ENCODE measurements around the gene PHAF1.

The PHAF1 gene

GRCh38 chr16:67128417-67128816 is 18.7 kb downstream of the PHAF1 start:
- DNase-seq (ENCODE audit: low read depth): no peak
- no peak for TF ChIP-seq CTCF (conservative IDR thresholded peaks at IDR 0.05; ENCODE audit: low read depth, low read length)
- no peak overlapping the region for H3K4me3 ChIP-seq (ENCODE audit: low read depth, low read length)

DNA sequence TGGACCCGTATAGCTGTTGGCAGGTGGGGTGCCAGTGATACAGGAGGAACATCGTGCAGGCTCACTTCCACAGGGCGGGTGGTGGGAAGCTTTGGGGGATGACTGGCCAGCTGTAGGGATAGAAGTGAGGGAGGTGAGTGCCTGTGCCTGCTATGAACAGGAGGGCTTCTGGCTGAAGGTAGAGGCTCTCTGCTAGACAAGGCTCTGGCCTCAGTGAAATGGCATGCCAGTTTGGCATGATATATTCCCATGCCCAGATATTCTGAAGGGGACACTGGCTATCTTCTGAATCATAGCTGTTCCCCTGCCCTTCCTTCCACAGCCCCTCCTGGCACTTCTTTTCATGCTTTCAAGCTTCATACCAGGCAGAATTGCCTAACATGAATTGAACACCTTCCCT is 19.1 kb downstream of the PHAF1 start:
- no peak overlapping the region for H3K4me3 ChIP-seq (ENCODE audit: low read depth, low read length)
- no peak for TF ChIP-seq CTCF (conservative IDR thresholded peaks at IDR 0.05; ENCODE audit: low read depth, low read length)
- DNase-seq (ENCODE audit: low read depth): no peak

GRCh38 chr16:67129422-67129821 is 19.7 kb downstream of the PHAF1 start:
- no peak overlapping the region for H3K4me3 ChIP-seq (ENCODE audit: low read depth, low read length)
- TF ChIP-seq CTCF (conservative IDR thresholded peaks at IDR 0.05; ENCODE audit: low read depth, low read length): no peak
- no peak for DNase-seq (ENCODE audit: low read depth)

DNA sequence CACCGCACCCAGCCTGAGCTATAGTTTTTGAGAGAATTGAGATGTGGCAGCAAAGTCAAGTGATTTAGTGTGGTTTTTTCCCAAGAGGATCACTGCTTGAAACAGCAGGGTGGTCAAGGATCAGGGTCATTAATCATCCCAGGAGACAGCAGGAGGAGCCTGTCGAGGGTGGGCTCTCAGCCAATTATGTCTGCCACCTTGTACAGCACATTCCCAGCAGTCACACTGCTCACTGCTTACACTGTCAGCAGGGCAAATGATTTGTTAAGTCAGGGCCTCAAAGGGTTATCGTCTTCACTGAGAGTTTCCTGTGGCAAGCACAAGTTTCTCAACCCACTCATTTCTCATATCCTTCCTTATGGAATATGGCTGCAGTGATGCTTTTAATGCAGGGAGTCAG is 27.9 kb downstream of the PHAF1 start:
- no peak for TF ChIP-seq CTCF (conservative IDR thresholded peaks at IDR 0.05; ENCODE audit: low read depth, low read length)
- DNase-seq (ENCODE audit: low read depth): peak; percentile 23
- H3K4me3 ChIP-seq (ENCODE audit: low read depth, low read length): no peak overlapping the region

- DNase-seq (ENCODE audit: low read depth): no peak
- TF ChIP-seq CTCF (conservative IDR thresholded peaks at IDR 0.05; ENCODE audit: low read depth, low read length): no peak
- no peak overlapping the region for H3K4me3 ChIP-seq (ENCODE audit: low read depth, low read length)
These were observed 31.6 kb downstream of the PHAF1 start for GRCh38 chr16:67141391-67141790.

DNA sequence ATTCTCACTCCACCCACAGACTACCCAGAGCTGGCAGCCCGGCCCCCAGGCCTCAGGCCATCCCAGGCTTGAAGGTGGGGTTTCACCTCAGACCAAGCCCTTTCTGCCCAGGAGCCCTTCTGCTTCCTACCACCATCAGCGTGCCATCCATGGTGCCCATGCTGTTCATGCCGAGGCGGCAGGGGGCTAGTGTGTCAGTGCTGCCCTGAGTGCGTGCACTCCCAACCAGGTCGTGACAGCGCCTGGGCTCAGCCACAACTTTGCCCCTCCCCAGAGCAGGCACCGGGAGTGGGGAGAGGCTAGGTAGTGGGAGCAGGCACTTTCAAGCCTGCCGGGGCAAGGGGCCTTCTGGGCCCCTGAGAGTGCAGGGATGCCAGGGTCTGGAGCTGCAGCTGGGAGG is 32.6 kb downstream of the PHAF1 start:
- no peak for TF ChIP-seq CTCF (conservative IDR thresholded peaks at IDR 0.05; ENCODE audit: low read depth, low read length)
- no peak for DNase-seq (ENCODE audit: low read depth)
- H3K4me3 ChIP-seq (ENCODE audit: low read depth, low read length): no peak overlapping the region

DNA sequence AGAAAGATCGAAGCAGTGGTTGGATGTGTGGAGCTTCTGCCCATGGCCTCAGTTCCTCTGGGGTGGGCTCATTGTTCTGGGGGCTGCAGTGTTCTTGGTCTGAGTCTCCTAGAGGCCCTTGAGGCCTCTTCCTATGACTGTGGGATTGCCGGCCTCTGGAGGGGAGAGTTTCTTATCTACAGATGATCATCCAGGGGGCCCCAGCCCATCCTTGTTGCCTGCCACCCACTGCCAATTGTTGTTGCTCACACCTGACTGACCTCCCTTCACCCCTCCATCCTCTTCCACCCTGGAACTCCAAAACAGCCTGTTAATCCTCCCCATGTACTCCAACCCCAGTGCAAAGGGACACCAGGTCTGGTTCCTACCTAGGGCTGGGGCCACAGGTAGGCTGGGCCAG is 35.2 kb downstream of the PHAF1 start:
- DNase-seq (ENCODE audit: low read depth): no peak
- no peak overlapping the region for H3K4me3 ChIP-seq (ENCODE audit: low read depth, low read length)
- TF ChIP-seq CTCF (conservative IDR thresholded peaks at IDR 0.05; ENCODE audit: low read depth, low read length): no peak
